GM19043 (cell line): Measurements from ENCODE around the gene SLC35E3.
"Not testable (repeated sequence)": the region's sequence is repeated elsewhere in the genome, so short reads cannot be mapped to it uniquely, and the experiment has no call there.

Experiments
- ATAC-seq: cut with Tn5 transposase; IDR thresholded peaks from one replicate; pipeline ENCODE4 v1.9.1; 2021; ENCODE audit warnings: low read depth; ENCODE audit not compliant: unreplicated experiment

The SLC35E3 gene

GRCh38 chr12:68810027-68810389 lies 64.0 kb downstream of the SLC35E3 start:
- ATAC-seq, result not testable (repeated sequence)

- not testable (repeated sequence) for ATAC-seq
These were observed 65.6 kb downstream of the SLC35E3 start for GRCh38 chr12:68811573-68811972.

GRCh38 chr12:68812553-68813241 lies 66.7 kb downstream of the SLC35E3 start:
- no peak for ATAC-seq

- no peak for ATAC-seq
These were observed 67.2 kb downstream of the SLC35E3 start for GRCh38 chr12:68813242-68813593.

- no peak for ATAC-seq
These were observed 68.7 kb downstream of the SLC35E3 start for GRCh38 chr12:68814490-68815231.

GRCh38 chr12:68815232-68815927 lies 69.4 kb downstream of the SLC35E3 start:
- no peak for ATAC-seq

- ATAC-seq, result no peak
These were observed 70.2 kb downstream of the SLC35E3 start for GRCh38 chr12:68815928-68816800.

- ATAC-seq, result not testable (repeated sequence)
These were observed 73.5 kb downstream of the SLC35E3 start for GRCh38 chr12:68819481-68819880.

- no peak for ATAC-seq
These were observed 75.6 kb downstream of the SLC35E3 start for GRCh38 chr12:68821357-68822188.

- ATAC-seq, result no peak
These were observed 77.7 kb downstream of the SLC35E3 start for GRCh38 chr12:68823696-68824095.

- no peak for ATAC-seq
These were observed 78.2 kb downstream of the SLC35E3 start for GRCh38 chr12:68824131-68824530.

GRCh38 chr12:68824597-68825250 lies 78.7 kb downstream of the SLC35E3 start:
- no peak for ATAC-seq

- no peak for ATAC-seq
These were observed 79.7 kb downstream of the SLC35E3 start for GRCh38 chr12:68825569-68826217.

GRCh38 chr12:68827895-68828671 lies 82.1 kb downstream of the SLC35E3 start:
- no peak for ATAC-seq

GRCh38 chr12:68828672-68829068 lies 82.7 kb downstream of the SLC35E3 start:
- ATAC-seq, result no peak
